WTC11 (cell line): ENCODE results near the gene DMPK. TPM values are rescaled to one million over a fixed set of nuclear protein-coding genes. Genes with fewer than 3 reads are reported as not detected.

Experiments used
- ATF1 ChIP-seq: sonication (generic); formaldehyde crosslinking; IDR thresholded peaks from 2 replicates; pipeline ENCODE4 v1.8.1; 2023; ENCODE audit warnings: mild to moderate bottlenecking, moderate library complexity, missing genetic modification reagents
- ESRRA ChIP-seq: sonication (generic); formaldehyde crosslinking; IDR thresholded peaks from 2 replicates; pipeline ENCODE4 v1.8.1; 2022; ENCODE audit warnings: mild to moderate bottlenecking, missing genetic modification reagents, borderline replicate concordance
- HMGA2 ChIP-seq: fragments of 250-450 bp; sonication (Bioruptor Pico); IDR thresholded peaks from 2 replicates; pipeline ENCODE4 v1.4.0; 2021; ENCODE audit warnings: mild to moderate bottlenecking, moderate library complexity
- IRF2 ChIP-seq: sonication (generic); formaldehyde crosslinking; IDR thresholded peaks from 2 replicates; pipeline ENCODE4 v1.8.0; 2022; ENCODE audit warnings: low read depth, missing genetic modification reagents, borderline replicate concordance
- JAZF1 ChIP-seq: fragments of 250-450 bp; sonication (Bioruptor Pico); IDR thresholded peaks from 2 replicates; pipeline ENCODE4 v1.9.0; 2021; ENCODE audit warnings: moderate library complexity, mild to moderate bottlenecking, inconsistent platforms
- JUN ChIP-seq: sonication (generic); formaldehyde crosslinking; IDR thresholded peaks from 2 replicates; pipeline ENCODE4 v1.8.0; 2023; ENCODE audit warnings: mild to moderate bottlenecking, missing genetic modification reagents
- MXD4 ChIP-seq: fragments of 250-450 bp; sonication (Bioruptor Pico); IDR thresholded peaks from 2 replicates; pipeline ENCODE4 v1.8.0; 2021; ENCODE audit warnings: mild to moderate bottlenecking, moderate library complexity, borderline replicate concordance
- NR1H2 ChIP-seq: sonication (generic); formaldehyde crosslinking; IDR thresholded peaks from 2 replicates; pipeline ENCODE4 v1.9.0; 2021; ENCODE audit warnings: mild to moderate bottlenecking, moderate library complexity, missing genetic modification reagents
- NR3C1 ChIP-seq: sonication (generic); formaldehyde crosslinking; conservative IDR thresholded peaks from 2 replicates; pipeline ENCODE4 v1.8.1; 2023; ENCODE audit warnings: low read depth, mild to moderate bottlenecking, missing genetic modification reagents
- RELA ChIP-seq: sonication (generic); formaldehyde crosslinking; IDR thresholded peaks from 2 replicates; pipeline ENCODE4 v1.8.1; 2022; ENCODE audit warnings: missing genetic modification reagents, mild to moderate bottlenecking, borderline replicate concordance
- SMAD4 ChIP-seq: sonication (generic); formaldehyde crosslinking; IDR thresholded peaks from 2 replicates; pipeline ENCODE4 v1.8.0; 2022; ENCODE audit warnings: mild to moderate bottlenecking, missing genetic modification reagents
- ZBTB21 ChIP-seq: sonication (generic); formaldehyde crosslinking; IDR thresholded peaks from 2 replicates; pipeline ENCODE4 v1.8.1; 2023; ENCODE audit warnings: mild to moderate bottlenecking, missing genetic modification reagents, borderline replicate concordance
- ZNF121 ChIP-seq: sonication (generic); formaldehyde crosslinking; IDR thresholded peaks from 2 replicates; pipeline ENCODE4 v1.8.0; 2023; ENCODE audit warnings: missing genetic modification reagents
- ZNF138 ChIP-seq: sonication (generic); formaldehyde crosslinking; conservative IDR thresholded peaks from 2 replicates; pipeline ENCODE4 v1.8.1; 2022; ENCODE audit warnings: mild to moderate bottlenecking, moderate library complexity, missing genetic modification reagents
- total RNA-seq: library from RNA; stranded (reverse); gene quantifications from 3 replicates; pipeline ENCODE4 v1.2.3, GENCODE V29; 2021
- TF ChIP-seq, protein P1 (sequence below): sonication (generic); formaldehyde crosslinking; IDR thresholded peaks from 2 replicates; pipeline ENCODE4 v1.8.0; 2023; ENCODE audit warnings: missing genetic modification reagents, mild to moderate bottlenecking, borderline replicate concordance
- TF ChIP-seq, protein P2 (sequence below): sonication (generic); formaldehyde crosslinking; IDR thresholded peaks from 2 replicates; pipeline ENCODE4 v1.8.0; 2022; ENCODE audit warnings: mild to moderate bottlenecking, missing genetic modification reagents
- TF ChIP-seq, protein P3 (sequence below): sonication (generic); formaldehyde crosslinking; IDR thresholded peaks from 2 replicates; pipeline ENCODE4 v1.8.1; 2022; ENCODE audit warnings: low read depth, mild to moderate bottlenecking, moderate library complexity, missing genetic modification reagents, borderline replicate concordance
- TF ChIP-seq, protein P4 (sequence below): fragments of 250-450 bp; sonication (Bioruptor Pico); IDR thresholded peaks from 2 replicates; pipeline ENCODE4 v1.9.0; 2021; ENCODE audit warnings: mild to moderate bottlenecking
- TF ChIP-seq, protein P5 (sequence below): sonication (generic); formaldehyde crosslinking; IDR thresholded peaks from 2 replicates; pipeline ENCODE4 v1.8.1; 2022; ENCODE audit warnings: mild to moderate bottlenecking, moderate library complexity, missing genetic modification reagents
- TF ChIP-seq, protein P6 (sequence below): fragments of 250-450 bp; sonication (Bioruptor Pico); IDR thresholded peaks from 2 replicates; pipeline ENCODE4 v1.9.0; 2021; ENCODE audit warnings: mild to moderate bottlenecking, borderline replicate concordance
- TF ChIP-seq, protein P7 (sequence below): fragments of 250-450 bp; sonication (Bioruptor Pico); IDR thresholded peaks from 2 replicates; pipeline ENCODE4 v2.1.2; 2022; ENCODE audit warnings: mild to moderate bottlenecking, moderate library complexity

Gene DMPK
- total RNA-seq, 1 experiment from 2014 or later = 42.7 TPM

DNA sequence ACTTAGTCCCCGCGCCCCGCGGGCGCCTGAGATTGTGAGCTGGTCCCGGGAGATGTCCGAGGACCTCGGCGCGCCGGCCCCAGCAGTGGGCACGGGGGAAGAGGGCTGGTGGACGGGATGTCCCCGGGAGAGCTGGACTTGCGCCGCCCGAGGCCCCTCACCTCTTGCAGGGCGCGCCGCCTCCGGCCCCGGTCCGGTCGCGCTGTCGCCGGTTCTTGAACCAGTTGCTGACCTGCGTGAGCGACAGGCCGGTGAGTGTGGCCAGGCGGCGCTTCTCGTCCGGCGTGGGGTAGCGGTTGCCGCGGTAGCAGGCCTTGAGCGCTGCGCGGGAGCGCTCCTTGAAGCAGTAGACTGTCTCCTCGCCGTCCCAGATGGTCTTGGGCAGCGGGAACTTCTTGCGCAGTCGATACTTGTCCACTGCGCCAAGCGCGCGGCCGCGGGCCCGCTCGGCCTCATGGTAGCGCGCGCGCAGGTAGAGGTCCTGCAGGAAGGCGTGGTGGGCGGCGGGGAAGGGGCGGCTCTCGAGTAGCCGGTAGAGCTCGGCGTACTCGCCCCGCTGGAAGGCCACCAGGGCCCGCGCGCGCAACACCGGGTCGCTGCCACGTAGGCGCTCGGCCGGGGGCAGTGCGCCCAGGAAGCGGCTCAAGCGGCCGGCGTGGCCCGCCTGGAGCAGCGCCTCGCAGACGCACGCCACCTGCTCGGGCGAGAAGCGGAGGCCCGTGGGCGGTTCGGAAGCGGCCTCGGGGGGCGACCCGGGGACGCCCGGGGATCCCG lies 14.2 kb downstream of the DMPK start (continued):
- TF ChIP-seq, protein P1, sequence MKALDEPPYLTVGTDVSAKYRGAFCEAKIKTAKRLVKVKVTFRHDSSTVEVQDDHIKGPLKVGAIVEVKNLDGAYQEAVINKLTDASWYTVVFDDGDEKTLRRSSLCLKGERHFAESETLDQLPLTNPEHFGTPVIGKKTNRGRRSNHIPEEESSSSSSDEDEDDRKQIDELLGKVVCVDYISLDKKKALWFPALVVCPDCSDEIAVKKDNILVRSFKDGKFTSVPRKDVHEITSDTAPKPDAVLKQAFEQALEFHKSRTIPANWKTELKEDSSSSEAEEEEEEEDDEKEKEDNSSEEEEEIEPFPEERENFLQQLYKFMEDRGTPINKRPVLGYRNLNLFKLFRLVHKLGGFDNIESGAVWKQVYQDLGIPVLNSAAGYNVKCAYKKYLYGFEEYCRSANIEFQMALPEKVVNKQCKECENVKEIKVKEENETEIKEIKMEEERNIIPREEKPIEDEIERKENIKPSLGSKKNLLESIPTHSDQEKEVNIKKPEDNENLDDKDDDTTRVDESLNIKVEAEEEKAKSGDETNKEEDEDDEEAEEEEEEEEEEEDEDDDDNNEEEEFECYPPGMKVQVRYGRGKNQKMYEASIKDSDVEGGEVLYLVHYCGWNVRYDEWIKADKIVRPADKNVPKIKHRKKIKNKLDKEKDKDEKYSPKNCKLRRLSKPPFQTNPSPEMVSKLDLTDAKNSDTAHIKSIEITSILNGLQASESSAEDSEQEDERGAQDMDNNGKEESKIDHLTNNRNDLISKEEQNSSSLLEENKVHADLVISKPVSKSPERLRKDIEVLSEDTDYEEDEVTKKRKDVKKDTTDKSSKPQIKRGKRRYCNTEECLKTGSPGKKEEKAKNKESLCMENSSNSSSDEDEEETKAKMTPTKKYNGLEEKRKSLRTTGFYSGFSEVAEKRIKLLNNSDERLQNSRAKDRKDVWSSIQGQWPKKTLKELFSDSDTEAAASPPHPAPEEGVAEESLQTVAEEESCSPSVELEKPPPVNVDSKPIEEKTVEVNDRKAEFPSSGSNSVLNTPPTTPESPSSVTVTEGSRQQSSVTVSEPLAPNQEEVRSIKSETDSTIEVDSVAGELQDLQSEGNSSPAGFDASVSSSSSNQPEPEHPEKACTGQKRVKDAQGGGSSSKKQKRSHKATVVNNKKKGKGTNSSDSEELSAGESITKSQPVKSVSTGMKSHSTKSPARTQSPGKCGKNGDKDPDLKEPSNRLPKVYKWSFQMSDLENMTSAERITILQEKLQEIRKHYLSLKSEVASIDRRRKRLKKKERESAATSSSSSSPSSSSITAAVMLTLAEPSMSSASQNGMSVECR (CRISPR knock-in tag) = no peak; the same call in 1 of the 2 replicates
- TF ChIP-seq NR1H2 = no peak
- no peak for TF ChIP-seq NR3C1 (CRISPR knock-in tag)
- TF ChIP-seq, protein P2, sequence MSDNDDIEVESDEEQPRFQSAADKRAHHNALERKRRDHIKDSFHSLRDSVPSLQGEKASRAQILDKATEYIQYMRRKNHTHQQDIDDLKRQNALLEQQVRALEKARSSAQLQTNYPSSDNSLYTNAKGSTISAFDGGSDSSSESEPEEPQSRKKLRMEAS = peak; percentile 56
- TF ChIP-seq ZBTB21 (CRISPR knock-in tag) = no peak
- TF ChIP-seq MXD4 (CRISPR knock-in tag) = no peak
- peak; percentile 83; the same call in 1 of the 2 replicates for TF ChIP-seq RELA (CRISPR knock-in tag)
- TF ChIP-seq, protein P3, sequence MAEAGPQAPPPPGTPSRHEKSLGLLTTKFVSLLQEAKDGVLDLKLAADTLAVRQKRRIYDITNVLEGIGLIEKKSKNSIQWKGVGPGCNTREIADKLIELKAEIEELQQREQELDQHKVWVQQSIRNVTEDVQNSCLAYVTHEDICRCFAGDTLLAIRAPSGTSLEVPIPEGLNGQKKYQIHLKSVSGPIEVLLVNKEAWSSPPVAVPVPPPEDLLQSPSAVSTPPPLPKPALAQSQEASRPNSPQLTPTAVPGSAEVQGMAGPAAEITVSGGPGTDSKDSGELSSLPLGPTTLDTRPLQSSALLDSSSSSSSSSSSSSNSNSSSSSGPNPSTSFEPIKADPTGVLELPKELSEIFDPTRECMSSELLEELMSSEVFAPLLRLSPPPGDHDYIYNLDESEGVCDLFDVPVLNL (CRISPR knock-in tag) = no peak; the same call in 1 of the 2 replicates
- no peak for TF ChIP-seq ZNF138
- no peak for TF ChIP-seq JAZF1 (CRISPR knock-in tag)
- TF ChIP-seq ESRRA (CRISPR knock-in tag) = no peak
- TF ChIP-seq IRF2 = no peak
- TF ChIP-seq, protein P4, sequence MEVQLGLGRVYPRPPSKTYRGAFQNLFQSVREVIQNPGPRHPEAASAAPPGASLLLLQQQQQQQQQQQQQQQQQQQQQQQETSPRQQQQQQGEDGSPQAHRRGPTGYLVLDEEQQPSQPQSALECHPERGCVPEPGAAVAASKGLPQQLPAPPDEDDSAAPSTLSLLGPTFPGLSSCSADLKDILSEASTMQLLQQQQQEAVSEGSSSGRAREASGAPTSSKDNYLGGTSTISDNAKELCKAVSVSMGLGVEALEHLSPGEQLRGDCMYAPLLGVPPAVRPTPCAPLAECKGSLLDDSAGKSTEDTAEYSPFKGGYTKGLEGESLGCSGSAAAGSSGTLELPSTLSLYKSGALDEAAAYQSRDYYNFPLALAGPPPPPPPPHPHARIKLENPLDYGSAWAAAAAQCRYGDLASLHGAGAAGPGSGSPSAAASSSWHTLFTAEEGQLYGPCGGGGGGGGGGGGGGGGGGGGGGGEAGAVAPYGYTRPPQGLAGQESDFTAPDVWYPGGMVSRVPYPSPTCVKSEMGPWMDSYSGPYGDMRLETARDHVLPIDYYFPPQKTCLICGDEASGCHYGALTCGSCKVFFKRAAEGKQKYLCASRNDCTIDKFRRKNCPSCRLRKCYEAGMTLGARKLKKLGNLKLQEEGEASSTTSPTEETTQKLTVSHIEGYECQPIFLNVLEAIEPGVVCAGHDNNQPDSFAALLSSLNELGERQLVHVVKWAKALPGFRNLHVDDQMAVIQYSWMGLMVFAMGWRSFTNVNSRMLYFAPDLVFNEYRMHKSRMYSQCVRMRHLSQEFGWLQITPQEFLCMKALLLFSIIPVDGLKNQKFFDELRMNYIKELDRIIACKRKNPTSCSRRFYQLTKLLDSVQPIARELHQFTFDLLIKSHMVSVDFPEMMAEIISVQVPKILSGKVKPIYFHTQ = no peak
- TF ChIP-seq, protein P5, sequence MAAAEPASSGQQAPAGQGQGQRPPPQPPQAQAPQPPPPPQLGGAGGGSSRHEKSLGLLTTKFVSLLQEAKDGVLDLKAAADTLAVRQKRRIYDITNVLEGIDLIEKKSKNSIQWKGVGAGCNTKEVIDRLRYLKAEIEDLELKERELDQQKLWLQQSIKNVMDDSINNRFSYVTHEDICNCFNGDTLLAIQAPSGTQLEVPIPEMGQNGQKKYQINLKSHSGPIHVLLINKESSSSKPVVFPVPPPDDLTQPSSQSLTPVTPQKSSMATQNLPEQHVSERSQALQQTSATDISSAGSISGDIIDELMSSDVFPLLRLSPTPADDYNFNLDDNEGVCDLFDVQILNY (CRISPR knock-in tag) = peak; percentile 69; the same call in 1 of the 2 replicates
- TF ChIP-seq, protein P6, sequence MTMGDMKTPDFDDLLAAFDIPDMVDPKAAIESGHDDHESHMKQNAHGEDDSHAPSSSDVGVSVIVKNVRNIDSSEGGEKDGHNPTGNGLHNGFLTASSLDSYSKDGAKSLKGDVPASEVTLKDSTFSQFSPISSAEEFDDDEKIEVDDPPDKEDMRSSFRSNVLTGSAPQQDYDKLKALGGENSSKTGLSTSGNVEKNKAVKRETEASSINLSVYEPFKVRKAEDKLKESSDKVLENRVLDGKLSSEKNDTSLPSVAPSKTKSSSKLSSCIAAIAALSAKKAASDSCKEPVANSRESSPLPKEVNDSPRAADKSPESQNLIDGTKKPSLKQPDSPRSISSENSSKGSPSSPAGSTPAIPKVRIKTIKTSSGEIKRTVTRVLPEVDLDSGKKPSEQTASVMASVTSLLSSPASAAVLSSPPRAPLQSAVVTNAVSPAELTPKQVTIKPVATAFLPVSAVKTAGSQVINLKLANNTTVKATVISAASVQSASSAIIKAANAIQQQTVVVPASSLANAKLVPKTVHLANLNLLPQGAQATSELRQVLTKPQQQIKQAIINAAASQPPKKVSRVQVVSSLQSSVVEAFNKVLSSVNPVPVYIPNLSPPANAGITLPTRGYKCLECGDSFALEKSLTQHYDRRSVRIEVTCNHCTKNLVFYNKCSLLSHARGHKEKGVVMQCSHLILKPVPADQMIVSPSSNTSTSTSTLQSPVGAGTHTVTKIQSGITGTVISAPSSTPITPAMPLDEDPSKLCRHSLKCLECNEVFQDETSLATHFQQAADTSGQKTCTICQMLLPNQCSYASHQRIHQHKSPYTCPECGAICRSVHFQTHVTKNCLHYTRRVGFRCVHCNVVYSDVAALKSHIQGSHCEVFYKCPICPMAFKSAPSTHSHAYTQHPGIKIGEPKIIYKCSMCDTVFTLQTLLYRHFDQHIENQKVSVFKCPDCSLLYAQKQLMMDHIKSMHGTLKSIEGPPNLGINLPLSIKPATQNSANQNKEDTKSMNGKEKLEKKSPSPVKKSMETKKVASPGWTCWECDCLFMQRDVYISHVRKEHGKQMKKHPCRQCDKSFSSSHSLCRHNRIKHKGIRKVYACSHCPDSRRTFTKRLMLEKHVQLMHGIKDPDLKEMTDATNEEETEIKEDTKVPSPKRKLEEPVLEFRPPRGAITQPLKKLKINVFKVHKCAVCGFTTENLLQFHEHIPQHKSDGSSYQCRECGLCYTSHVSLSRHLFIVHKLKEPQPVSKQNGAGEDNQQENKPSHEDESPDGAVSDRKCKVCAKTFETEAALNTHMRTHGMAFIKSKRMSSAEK = no peak
- no peak for TF ChIP-seq SMAD4 (CRISPR knock-in tag)
- TF ChIP-seq ATF1 (CRISPR knock-in tag) = 0 out of 2 replicates have a peak, but pooled peaks have one; percentile 61
- TF ChIP-seq ZNF121 = no peak
- TF ChIP-seq JUN (CRISPR knock-in tag) = no peak
- TF ChIP-seq, protein P7, sequence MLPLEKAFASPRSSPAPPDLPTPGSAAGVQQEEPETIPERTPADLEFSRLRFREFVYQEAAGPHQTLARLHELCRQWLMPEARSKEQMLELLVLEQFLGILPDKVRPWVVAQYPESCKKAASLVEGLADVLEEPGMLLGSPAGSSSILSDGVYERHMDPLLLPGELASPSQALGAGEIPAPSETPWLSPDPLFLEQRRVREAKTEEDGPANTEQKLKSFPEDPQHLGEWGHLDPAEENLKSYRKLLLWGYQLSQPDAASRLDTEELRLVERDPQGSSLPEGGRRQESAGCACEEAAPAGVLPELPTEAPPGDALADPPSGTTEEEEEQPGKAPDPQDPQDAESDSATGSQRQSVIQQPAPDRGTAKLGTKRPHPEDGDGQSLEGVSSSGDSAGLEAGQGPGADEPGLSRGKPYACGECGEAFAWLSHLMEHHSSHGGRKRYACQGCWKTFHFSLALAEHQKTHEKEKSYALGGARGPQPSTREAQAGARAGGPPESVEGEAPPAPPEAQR (CRISPR knock-in tag) = no peak
- no peak for TF ChIP-seq HMGA2
